Caco-2 (cell line): ENCODE data around the gene NCOR2. TPM values are rescaled to one million over a fixed set of nuclear protein-coding genes. Genes with fewer than 3 reads are reported as not detected.
A peak's percentile ranks its signal among the peaks of the same experiment; 100 is the strongest.

ENCODE experiments used
- BruUV-seq: library from RNA; stranded (reverse); fragments of 400-500 nt; replicated peaks from 2 replicates; lab custom pipeline; 2021; lab: Mats Ljungman, UMichigan
- CTCF ChIA-PET: fragments of 300-600 bp; sonication (Branson Sonifier 250); formaldehyde crosslinking; loops from one replicate; lab custom pipeline; 2022; ENCODE audit warnings: antibody characterized with exemption; lab: Charles Lee
- POLR2A ChIA-PET: fragments of 300-600 bp; sonication (Branson Sonifier 250); formaldehyde crosslinking; loops from one replicate; lab custom pipeline; 2022; ENCODE audit warnings: antibody characterized with exemption; lab: Charles Lee
- DNase-seq, 2 experiments: peaks; one replicate each; pipeline versions ENCODE4 v3.0.0 to v3.0.0-alpha.2; 2020 to 2022
- H3K27me3 ChIP-seq: replicated peaks from 2 replicates; pipeline ENCODE4 v1.6.0; 2011; ENCODE audit warnings: low read length; ENCODE audit not compliant: control insufficient read depth, insufficient read depth
- H3K36me3 ChIP-seq: 2 replicates; pipeline ENCODE4 v1.5.1; 2011; ENCODE audit warnings: low read length; ENCODE audit not compliant: control insufficient read depth, insufficient read depth
- H3K4me1 ChIP-seq: fragments of 250-450 bp; sonication (Bioruptor Pico); 2 replicates; pipeline ENCODE4 v1.5.1; 2020; ENCODE audit warnings: mild to moderate bottlenecking
- H3K4me3 ChIP-seq: 2 replicates; pipeline ENCODE4 v1.5.1; 2011; ENCODE audit warnings: low read depth, mild to moderate bottlenecking, control low read depth, low read length
- H3K9me3 ChIP-seq: fragments of 250-450 bp; sonication (Bioruptor Pico); 2 replicates; pipeline ENCODE4 v1.5.1; 2020; ENCODE audit warnings: mild to moderate bottlenecking, moderate library complexity
- H3K27ac Mint-ChIP-seq: one replicate; pipeline ENCODE4 v1.8.0; 2022; ENCODE audit warnings: mixed read lengths; ENCODE audit not compliant: unreplicated experiment
- H3K27me3 Mint-ChIP-seq: one replicate; pipeline ENCODE4 v1.8.0; 2022; ENCODE audit warnings: mixed read lengths; ENCODE audit not compliant: insufficient read depth, unreplicated experiment
- H3K36me3 Mint-ChIP-seq: one replicate; pipeline ENCODE4 v1.8.0; 2022; ENCODE audit warnings: mild to moderate bottlenecking, mixed read lengths; ENCODE audit not compliant: insufficient read depth, unreplicated experiment
- H3K4me1 Mint-ChIP-seq: one replicate; pipeline ENCODE4 v1.8.0; 2022; ENCODE audit warnings: low read depth, mixed read lengths; ENCODE audit not compliant: unreplicated experiment
- H3K4me3 Mint-ChIP-seq: one replicate; pipeline ENCODE4 v1.8.0; 2022; ENCODE audit warnings: mild to moderate bottlenecking, moderate library complexity, mixed read lengths; ENCODE audit not compliant: unreplicated experiment
- H3K9me3 Mint-ChIP-seq: one replicate; pipeline ENCODE4 v1.8.0; 2022; ENCODE audit warnings: mixed read lengths; ENCODE audit not compliant: unreplicated experiment
- intact Hi-C: fragments of 100-400 bp; cut with micrococcal nuclease; formaldehyde crosslinking; loops from one replicate; pipeline ENCODE4 v1.10.0; 2022; ENCODE audit not compliant: unreplicated experiment
- total RNA-seq: library from RNA; stranded (reverse); gene quantifications from 2 replicates; pipeline ENCODE4 v1.2.3, GENCODE V29; 2022
- TF ChIP-seq, protein P1 (sequence below), 2 experiments: fragments of 200-600 bp in 1 of 2; IDR thresholded peaks; 1 replicate in 1 of 2; 2 replicates in 1 of 2; pipeline versions ENCODE4 v1.5.1 to v1.8.0; 2011 to 2022; ENCODE audit warnings: antibody characterized with exemption in 1 of 2, control low read depth in 1 of 2, inconsistent platforms in 1 of 2, low read depth in 1 of 2, low read length in 1 of 2, mild to moderate bottlenecking in 1 of 2, moderate library complexity in 1 of 2; ENCODE audit not compliant: insufficient read depth in 1 of 2, severe bottlenecking in 1 of 2, unreplicated experiment in 1 of 2

The NCOR2 gene
- total RNA-seq, 1 experiment from 2014 or later, result 250 TPM

DNA sequence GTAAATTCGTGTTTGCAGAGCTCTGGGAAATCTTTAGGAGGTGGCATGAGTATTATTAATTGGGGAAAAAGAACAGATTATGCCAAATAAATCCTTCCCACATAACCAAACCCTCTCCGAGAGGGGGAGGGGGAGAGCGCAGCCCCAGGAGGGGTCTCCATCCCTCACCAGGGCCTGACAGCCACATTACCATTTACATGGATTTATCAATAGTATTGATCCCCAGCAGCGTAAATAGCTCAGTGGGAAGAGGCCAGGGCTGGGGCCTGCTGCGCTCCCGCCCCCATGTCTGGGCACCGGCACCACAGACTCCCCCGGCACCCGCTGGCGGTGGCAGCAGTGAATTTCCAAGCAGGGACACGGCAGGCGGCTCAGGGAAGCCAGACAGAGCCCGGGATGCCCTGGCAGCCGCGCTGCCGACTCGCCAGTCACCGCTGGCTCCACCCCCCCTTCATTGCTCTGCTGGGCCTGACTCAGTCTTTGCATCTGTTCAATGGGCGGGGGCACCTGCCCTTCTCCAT lies 2.4 kb downstream of the NCOR2 start:
- POLR2A ChIA-PET, result no interaction called here
- CTCF ChIA-PET, result no interaction called here
- Mint-ChIP-seq H3K27ac (no peak overlapping the region), H3K9me3 (no peaks in the 10 kb centered on the region), H3K4me3 (peak overlapping the region; percentile 85), H3K4me1 (peaks cover 12% of the 10 kb centered on the region), H3K36me3 (peaks cover 6% of the 10 kb centered on the region), H3K27me3 (no peaks in the 10 kb centered on the region)
- no TSS peak for BruUV-seq
- Histone ChIP-seq H3K9me3 (no peaks in the 10 kb centered on the region), H3K36me3 (no peaks in the 10 kb centered on the region), H3K4me1 (peaks cover 6% of the 10 kb centered on the region), H3K4me3 (no peak overlapping the region), H3K27me3 (no peaks in the 10 kb centered on the region)
- TF ChIP-seq, protein P1, sequence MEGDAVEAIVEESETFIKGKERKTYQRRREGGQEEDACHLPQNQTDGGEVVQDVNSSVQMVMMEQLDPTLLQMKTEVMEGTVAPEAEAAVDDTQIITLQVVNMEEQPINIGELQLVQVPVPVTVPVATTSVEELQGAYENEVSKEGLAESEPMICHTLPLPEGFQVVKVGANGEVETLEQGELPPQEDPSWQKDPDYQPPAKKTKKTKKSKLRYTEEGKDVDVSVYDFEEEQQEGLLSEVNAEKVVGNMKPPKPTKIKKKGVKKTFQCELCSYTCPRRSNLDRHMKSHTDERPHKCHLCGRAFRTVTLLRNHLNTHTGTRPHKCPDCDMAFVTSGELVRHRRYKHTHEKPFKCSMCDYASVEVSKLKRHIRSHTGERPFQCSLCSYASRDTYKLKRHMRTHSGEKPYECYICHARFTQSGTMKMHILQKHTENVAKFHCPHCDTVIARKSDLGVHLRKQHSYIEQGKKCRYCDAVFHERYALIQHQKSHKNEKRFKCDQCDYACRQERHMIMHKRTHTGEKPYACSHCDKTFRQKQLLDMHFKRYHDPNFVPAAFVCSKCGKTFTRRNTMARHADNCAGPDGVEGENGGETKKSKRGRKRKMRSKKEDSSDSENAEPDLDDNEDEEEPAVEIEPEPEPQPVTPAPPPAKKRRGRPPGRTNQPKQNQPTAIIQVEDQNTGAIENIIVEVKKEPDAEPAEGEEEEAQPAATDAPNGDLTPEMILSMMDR (IDR thresholded peaks at IDR 0.05; ENCODE audit: insufficient read depth in 1 of 2, low read depth in 1 of 2, low read length in 1 of 2, severe bottlenecking in 1 of 2, unreplicated experiment in 1 of 2), result no peak
- no peak for DNase-seq
- intact Hi-C loops, result loop anchor here (5.0 kb wide), 1 partner anchor 187 kb away; no protein-coding TSS in a partner anchor

DNA sequence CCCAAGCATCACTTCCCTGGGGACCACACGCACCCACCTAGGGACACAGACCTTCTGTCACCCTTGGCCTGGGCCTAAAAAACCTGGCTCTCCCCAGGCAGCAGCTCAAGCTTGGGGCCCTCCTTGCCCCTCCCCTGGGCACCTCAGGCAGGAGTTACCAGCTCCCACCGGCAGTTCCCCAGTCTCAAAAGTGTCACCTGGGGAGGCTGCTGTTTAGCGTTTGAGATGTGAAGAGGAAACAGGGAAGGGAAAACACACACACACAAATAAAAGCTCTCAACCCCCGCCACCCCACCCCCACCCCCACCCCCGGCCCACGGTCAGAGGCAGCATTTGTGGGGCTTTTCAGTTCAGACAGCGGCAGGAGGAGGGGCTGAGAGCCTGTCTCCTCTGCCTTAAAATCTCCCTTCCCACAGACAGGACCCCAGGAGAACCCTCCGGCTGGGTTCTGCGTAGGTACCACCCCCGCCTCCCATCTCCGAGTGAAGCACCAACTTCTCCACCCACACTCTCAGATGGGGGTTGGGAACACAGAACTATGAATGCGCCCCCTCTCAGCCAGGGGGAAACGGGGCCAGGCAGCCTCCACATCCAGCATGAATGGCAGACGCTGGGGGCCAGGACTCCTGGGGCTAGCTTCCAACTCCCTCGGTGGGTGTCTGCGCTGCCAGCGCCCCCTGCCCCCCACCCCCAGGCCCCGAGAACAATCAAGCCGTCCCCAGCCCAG lies 3.0 kb downstream of the NCOR2 start:
- DNase-seq, result no peak
- H3K27me3 ChIP-seq, result no peaks in the 10 kb centered on the region
- H3K36me3 ChIP-seq, result no peaks in the 10 kb centered on the region
- Mint-ChIP-seq H3K4me3 (no peak overlapping the region), H3K36me3 (peaks cover 6% of the 10 kb centered on the region), H3K27me3 (no peaks in the 10 kb centered on the region), H3K4me1 (peaks cover 12% of the 10 kb centered on the region), H3K27ac (no peak overlapping the region), H3K9me3 (no peaks in the 10 kb centered on the region)
- H3K4me3 ChIP-seq, result no peak overlapping the region
- CTCF ChIA-PET, result no interaction called here
- intact Hi-C loops, result no loop called here
- H3K9me3 ChIP-seq, result no peaks in the 10 kb centered on the region
- POLR2A ChIA-PET, result no interaction called here
- BruUV-seq, result no TSS peak
- TF ChIP-seq, protein P1 (IDR thresholded peaks at IDR 0.05; ENCODE audit: insufficient read depth in 1 of 2, low read depth in 1 of 2, low read length in 1 of 2, severe bottlenecking in 1 of 2, unreplicated experiment in 1 of 2), result no peak
- H3K4me1 ChIP-seq, result peaks cover 12% of the 10 kb centered on the region

DNA sequence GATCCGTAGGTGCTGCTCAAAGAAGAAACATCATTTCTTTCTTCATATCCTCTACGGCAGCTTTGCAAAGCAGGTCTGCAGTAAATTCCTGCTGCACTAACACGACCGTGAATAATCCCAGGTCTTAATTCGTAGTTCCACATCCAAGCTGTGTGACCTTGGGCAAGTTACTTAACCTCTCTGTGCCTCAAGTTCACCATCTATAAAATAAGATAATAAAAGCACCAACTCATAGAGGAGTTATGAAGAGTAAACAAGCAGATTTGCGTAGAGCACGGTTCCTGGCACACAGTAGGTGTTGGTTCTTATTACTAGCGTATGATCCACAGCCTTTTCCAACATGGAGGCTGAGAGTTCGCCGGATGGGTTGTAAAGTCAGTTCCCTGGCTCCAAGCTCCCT lies 3.6 kb downstream of the NCOR2 start:
- no peak overlapping the region for H3K27ac Mint-ChIP-seq
- no peaks in the 10 kb centered on the region for H3K27me3 ChIP-seq
- no peaks in the 10 kb centered on the region for H3K9me3 Mint-ChIP-seq
- TF ChIP-seq, protein P1 (IDR thresholded peaks at IDR 0.05; ENCODE audit: insufficient read depth in 1 of 2, low read depth in 1 of 2, low read length in 1 of 2, severe bottlenecking in 1 of 2, unreplicated experiment in 1 of 2), result no peak
- H3K9me3 ChIP-seq, result no peaks in the 10 kb centered on the region
- H3K36me3 Mint-ChIP-seq, result peaks cover 6% of the 10 kb centered on the region
- peaks cover 13% of the 10 kb centered on the region for H3K4me1 ChIP-seq
- no peak for DNase-seq
- H3K27me3 Mint-ChIP-seq, result no peaks in the 10 kb centered on the region
- BruUV-seq, result TSS peak; percentile 6
- H3K4me3 Mint-ChIP-seq, result no peak overlapping the region
- POLR2A ChIA-PET, result no interaction called here
- CTCF ChIA-PET, result no interaction called here
- intact Hi-C loops, result no loop called here
- H3K4me1 Mint-ChIP-seq, result peaks cover 12% of the 10 kb centered on the region
- H3K36me3 ChIP-seq, result peaks cover 1% of the 10 kb centered on the region; the same call in 1 of the 2 replicates
- H3K4me3 ChIP-seq, result no peak overlapping the region
